ENCODE data around the gene ATG13.

ATG13 gene

DNA sequence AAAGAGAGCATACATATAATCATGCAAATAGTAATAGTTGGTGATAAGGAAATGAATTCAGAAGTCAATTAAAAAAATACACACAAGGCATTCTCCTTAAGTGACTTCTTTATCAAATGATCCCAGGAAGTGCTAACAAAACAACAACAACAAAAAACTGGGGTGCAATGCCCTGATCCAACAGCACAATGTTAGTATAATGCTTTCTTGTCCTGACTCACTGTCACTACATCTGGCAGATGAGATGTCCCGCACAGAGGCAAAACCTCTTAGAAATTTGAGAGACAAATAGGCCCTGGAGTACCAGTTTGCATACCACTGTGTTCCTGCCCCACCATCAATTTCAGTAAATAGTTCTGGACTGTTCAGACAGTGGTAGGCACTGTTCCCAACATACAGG lies 12.6 kb upstream of the ATG13 start:
- POLR2A ChIA-PET (ENCODE audit: low non-redundant PET) = no interaction called here

DNA sequence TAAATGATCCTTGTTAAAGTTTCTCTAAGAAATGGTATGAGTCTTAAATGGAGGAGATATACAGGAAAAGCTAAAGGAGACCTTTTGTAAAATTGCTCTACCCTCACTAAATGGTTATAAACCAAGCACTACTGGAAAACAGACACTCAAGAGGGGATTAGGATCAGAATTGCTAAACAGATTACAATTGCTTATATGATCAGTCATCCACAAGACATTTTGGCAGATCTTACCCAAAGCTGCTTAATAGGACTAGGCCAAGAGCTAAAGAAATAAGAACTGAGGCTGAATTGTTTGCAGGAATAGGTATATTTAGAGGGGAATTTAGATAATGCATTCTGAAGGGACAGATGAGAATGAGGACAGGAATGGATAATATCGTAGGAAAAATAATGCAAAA lies 9.8 kb upstream of the ATG13 start:
- ChIA-PET POLR2A (ENCODE audit: low non-redundant PET) (interaction anchor here (0.6 kb wide), 1 partner anchor 355 kb away, joined by 4 read pairs; no protein-coding TSS in a partner anchor), CTCF (interaction anchor here (0.5 kb wide), 1 partner anchor 60 kb away, joined by 5 read pairs; no protein-coding TSS in a partner anchor)
- no peak overlapping the region for H3K27ac ChIP-seq
- DNase-seq (ENCODE audit: low spot score) = no peak
- TF ChIP-seq, protein P1, sequence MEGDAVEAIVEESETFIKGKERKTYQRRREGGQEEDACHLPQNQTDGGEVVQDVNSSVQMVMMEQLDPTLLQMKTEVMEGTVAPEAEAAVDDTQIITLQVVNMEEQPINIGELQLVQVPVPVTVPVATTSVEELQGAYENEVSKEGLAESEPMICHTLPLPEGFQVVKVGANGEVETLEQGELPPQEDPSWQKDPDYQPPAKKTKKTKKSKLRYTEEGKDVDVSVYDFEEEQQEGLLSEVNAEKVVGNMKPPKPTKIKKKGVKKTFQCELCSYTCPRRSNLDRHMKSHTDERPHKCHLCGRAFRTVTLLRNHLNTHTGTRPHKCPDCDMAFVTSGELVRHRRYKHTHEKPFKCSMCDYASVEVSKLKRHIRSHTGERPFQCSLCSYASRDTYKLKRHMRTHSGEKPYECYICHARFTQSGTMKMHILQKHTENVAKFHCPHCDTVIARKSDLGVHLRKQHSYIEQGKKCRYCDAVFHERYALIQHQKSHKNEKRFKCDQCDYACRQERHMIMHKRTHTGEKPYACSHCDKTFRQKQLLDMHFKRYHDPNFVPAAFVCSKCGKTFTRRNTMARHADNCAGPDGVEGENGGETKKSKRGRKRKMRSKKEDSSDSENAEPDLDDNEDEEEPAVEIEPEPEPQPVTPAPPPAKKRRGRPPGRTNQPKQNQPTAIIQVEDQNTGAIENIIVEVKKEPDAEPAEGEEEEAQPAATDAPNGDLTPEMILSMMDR (conservative IDR thresholded peaks at IDR 0.05; ENCODE audit: low read depth) = no peak

More for the DNA sequence above, 12.6 kb upstream of the ATG13 start:
- no peak for DNase-seq (ENCODE audit: low spot score)
- TF ChIP-seq, protein P1 (conservative IDR thresholded peaks at IDR 0.05; ENCODE audit: low read depth) = no peak
- H3K27ac ChIP-seq = no peak overlapping the region
- CTCF ChIA-PET = no interaction called here

DNA sequence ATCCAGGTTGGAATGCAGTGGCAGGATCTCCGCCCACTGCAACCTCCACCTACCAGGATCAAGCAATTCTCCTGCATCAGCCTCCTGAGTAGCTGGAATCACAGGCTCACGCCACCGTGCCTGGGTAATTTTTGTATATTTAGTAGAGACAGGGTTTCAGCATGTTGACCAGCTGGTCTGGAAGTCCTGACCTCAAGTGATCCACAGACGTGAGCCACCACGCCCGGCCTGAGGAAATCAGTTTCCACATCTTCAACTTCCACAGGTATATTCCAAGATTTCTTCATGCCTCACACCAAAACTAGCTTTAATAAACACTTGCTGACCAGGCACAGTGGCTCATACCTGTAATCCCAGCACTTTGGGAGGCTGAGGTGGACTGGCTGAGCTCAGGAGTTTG lies 8.0 kb upstream of the ATG13 start:
- no peak for DNase-seq (ENCODE audit: low spot score)
- ChIA-PET POLR2A (ENCODE audit: low non-redundant PET) (interaction anchor here (0.7 kb wide), 1 partner anchor 33 kb away, joined by 3 read pairs; no protein-coding TSS in a partner anchor), CTCF (interaction anchor here (0.6 kb wide), 1 partner anchor 226 kb away, joined by 3 read pairs; no protein-coding TSS in a partner anchor)
- TF ChIP-seq, protein P1 (conservative IDR thresholded peaks at IDR 0.05; ENCODE audit: low read depth) = no peak
- H3K27ac ChIP-seq = no peak overlapping the region

DNA sequence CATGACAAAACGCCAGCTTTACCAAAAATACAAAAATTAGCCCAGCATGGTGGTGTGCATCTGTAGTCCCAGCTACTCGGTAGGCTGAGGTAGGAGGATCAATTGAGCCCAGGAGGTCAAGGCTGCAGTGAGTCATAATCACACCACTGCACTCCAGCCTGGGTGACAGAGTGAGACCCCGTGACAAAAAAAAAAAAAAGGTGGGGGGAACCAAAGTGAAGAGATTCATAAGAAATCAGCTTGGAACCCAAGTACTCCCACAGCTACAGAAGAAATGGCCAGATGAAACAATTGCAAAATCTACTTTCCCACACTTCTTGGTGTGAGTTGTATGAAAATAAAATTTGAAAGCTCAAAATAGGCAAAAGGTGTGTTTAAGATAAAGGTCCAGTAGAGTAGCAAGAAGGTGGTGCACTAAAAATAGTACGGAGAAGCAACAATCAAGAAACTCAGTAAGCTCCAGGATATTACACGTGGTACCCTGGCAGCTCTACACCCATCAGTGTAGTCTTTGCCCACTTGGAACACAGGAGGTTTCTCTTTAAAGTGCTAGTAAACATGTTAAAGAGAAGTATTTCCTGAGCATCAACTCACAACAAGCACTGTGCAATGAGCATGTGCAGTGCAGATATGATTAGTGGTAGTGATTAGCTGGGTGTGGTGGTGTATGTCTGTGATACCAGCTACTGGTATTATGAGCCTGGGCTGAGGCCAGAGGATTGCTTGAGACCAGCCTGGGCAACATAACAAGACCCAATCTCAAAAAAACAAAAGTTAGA lies 5.6 kb upstream of the ATG13 start:
- ChIA-PET POLR2A (ENCODE audit: low non-redundant PET) (interaction anchor here (0.6 to 0.7 kb wide), 2 partner anchors 18 to 604 kb away, joined by 3 to 5 read pairs; partner anchors contain the start of gene AMBRA1), CTCF (interaction anchor here (0.9 kb wide), 1 partner anchor 11 kb away, joined by 3 read pairs; no protein-coding TSS in a partner anchor)
- no peak overlapping the region for H3K27ac ChIP-seq
- DNase-seq (ENCODE audit: low spot score) = no peak
- TF ChIP-seq, protein P1 (conservative IDR thresholded peaks at IDR 0.05; ENCODE audit: low read depth) = no peak

DNA sequence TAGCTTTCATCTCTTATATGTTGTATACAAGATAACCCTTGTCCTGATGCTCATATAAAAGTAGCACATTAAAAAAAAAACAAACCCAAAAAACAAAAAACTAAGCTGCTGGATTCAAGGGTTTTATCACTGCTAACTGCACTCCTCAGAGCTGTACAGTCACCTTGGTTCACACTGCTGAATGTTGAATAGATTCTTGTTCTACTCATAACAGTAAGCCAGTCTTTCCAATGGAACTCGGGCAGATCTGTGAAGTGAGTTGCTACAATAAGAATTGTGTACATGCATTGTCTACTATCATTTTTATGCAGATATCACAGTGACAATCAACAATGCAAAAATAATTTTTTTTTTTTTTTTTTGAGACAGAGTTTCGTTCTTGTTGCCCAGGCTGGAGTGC lies 5.0 kb upstream of the ATG13 start:
- POLR2A ChIA-PET (ENCODE audit: low non-redundant PET) = interaction anchor here (0.6 kb wide), 1 partner anchor 19 kb away, joined by 3 read pairs; the partner anchor contains the start of gene AMBRA1
- DNase-seq (ENCODE audit: low spot score) = no peak
- CTCF ChIA-PET = interaction anchor here (0.6 kb wide), 1 partner anchor 260 kb away, joined by 3 read pairs; no protein-coding TSS in a partner anchor
- H3K27ac ChIP-seq = no peak overlapping the region
- TF ChIP-seq, protein P1 (conservative IDR thresholded peaks at IDR 0.05; ENCODE audit: low read depth) = no peak

DNA sequence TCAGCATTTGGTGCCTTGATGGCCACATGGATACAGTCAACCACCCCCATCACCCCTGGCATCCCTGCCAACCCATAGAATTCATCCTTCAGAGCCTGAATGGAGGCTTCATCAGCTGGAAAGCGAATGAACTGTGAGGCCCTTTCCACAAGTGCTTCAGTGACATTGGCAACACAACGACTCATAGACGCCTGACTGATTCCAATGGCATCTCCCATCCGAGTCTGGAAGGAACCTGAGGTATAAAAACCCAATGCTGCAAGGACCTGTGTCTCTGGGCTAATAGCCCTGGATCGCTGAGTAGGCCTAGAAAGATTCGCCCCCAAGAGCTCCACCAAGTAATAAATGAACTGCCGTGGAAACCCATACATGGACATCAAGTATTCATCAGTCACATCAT lies 1.6 kb upstream of the ATG13 start:
- TF ChIP-seq, protein P1 (conservative IDR thresholded peaks at IDR 0.05; ENCODE audit: low read depth) = no peak
- no peak overlapping the region for H3K27ac ChIP-seq
- ChIA-PET CTCF (interaction anchor here (0.6 to 0.7 kb wide), 3 partner anchors 223 to 373 kb away, joined by 3 to 6 read pairs (median 3); no protein-coding TSS in a partner anchor), POLR2A (ENCODE audit: low non-redundant PET) (no interaction called here)
- no peak for DNase-seq (ENCODE audit: low spot score)

All from RWPE1 (cell line).